Ishikawa (cell line): ENCODE measurements around the gene TECR.

ENCODE experiments used
- EP300 ChIP-seq: IDR thresholded peaks from 2 replicates; pipeline ENCODE4 v1.6.1; 2012; ENCODE audit warnings: borderline replicate concordance
- TAF1 ChIP-seq: IDR thresholded peaks from 2 replicates; pipeline ENCODE4 v1.6.1; 2012; ENCODE audit warnings: low read depth, mild to moderate bottlenecking

GRCh38 chr19:14479975-14480699 is 49.3 kb upstream of the TECR start:
- TF ChIP-seq TAF1, result no peak
- no peak for TF ChIP-seq EP300
